Ovary (tissue), 3 donors: ENCODE data around the gene CEP72.

ENCODE experiments used
- EP300 ChIP-seq: sonication (generic); formaldehyde crosslinking; IDR thresholded peaks from one replicate; pipeline ENCODE4 v1.6.1; 2017; ENCODE audit warnings: antibody characterized with exemption
- POLR2A ChIP-seq: fragments of 450-650 bp; IDR thresholded peaks from one replicate; pipeline ENCODE4 v1.6.1; 2017; ENCODE audit warnings: antibody characterized with exemption, mild to moderate bottlenecking, moderate library complexity
- TF ChIP-seq, protein P1 (sequence below), 3 donors: fragments of 450-650 bp in 2 of 3; fragments of 200-600 bp in 1 of 3; IDR thresholded peaks; one replicate each; pipeline versions ENCODE4 v1.5.1 to v1.8.0; 2016 to 2022; ENCODE audit warnings: antibody characterized with exemption in 3 of 3, mild to moderate bottlenecking in 1 of 3
- donor health status: DM: no; HTN: no; CAD: no.

DNA sequence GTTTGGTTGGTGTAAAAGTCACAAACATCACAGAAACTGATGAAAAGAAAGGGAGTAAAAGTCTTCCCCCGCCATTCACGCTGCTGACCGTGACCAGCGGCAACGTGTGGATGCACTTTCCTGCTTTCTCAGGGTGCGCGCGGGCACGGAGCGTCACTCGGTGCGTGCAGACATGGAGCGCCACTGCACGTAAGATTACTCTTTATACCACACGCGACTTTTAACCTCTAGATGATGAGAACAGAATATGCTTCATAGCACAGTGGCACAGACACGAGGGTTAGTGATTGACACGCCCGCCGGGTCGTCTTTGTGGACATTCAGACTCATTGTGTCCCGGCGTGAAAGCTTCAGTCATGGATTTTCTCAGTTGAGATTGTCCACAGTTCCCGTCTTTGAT, 15.7 kb downstream of the CEP72 start:
- TF ChIP-seq, protein P1, sequence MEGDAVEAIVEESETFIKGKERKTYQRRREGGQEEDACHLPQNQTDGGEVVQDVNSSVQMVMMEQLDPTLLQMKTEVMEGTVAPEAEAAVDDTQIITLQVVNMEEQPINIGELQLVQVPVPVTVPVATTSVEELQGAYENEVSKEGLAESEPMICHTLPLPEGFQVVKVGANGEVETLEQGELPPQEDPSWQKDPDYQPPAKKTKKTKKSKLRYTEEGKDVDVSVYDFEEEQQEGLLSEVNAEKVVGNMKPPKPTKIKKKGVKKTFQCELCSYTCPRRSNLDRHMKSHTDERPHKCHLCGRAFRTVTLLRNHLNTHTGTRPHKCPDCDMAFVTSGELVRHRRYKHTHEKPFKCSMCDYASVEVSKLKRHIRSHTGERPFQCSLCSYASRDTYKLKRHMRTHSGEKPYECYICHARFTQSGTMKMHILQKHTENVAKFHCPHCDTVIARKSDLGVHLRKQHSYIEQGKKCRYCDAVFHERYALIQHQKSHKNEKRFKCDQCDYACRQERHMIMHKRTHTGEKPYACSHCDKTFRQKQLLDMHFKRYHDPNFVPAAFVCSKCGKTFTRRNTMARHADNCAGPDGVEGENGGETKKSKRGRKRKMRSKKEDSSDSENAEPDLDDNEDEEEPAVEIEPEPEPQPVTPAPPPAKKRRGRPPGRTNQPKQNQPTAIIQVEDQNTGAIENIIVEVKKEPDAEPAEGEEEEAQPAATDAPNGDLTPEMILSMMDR (IDR thresholded peaks at IDR 0.05), result no peak
- TF ChIP-seq POLR2A, result no peak
- TF ChIP-seq EP300, result no peak
